Panc1 (cell line): ENCODE results near the gene DDX53. TPM values are rescaled to one million over a fixed set of nuclear protein-coding genes. Genes with fewer than 3 reads are reported as not detected.

Experiments
- ATAC-seq: fragments of 200-7000 bp; cut with Tn5 transposase; 2 replicates; pipeline ENCODE4 v1.9.1; 2020; ENCODE audit warnings: mild to moderate bottlenecking, moderate library complexity
- Bru-seq: library from RNA; stranded (reverse); fragments of 400-500 nt; gene quantifications from one replicate; lab custom pipeline; 2021; lab: Mats Ljungman, UMichigan
- BruChase-seq, 2 experiments: library from RNA; stranded (reverse); fragments of 400-500 nt; gene quantifications; one replicate each; lab custom pipeline; 2021; lab: Mats Ljungman, UMichigan
- BruUV-seq: library from RNA; stranded (reverse); fragments of 400-500 nt; replicated peaks from 2 replicates; lab custom pipeline; 2021; lab: Mats Ljungman, UMichigan
- CTCF ChIA-PET: fragments of 300-600 bp; sonication (Branson Sonifier 250); formaldehyde crosslinking; loops from one replicate; lab custom pipeline; 2022; ENCODE audit warnings: antibody characterized with exemption; lab: Charles Lee
- POLR2A ChIA-PET: fragments of 300-600 bp; sonication (Branson Sonifier 250); formaldehyde crosslinking; loops from one replicate; lab custom pipeline; 2022; ENCODE audit warnings: antibody characterized with exemption; lab: Charles Lee
- DNase-seq: peaks from one replicate; pipeline ENCODE4 v3.0.0-alpha.2; 2010; ENCODE audit warnings: low read depth, low spot score
- H3K27ac ChIP-seq: 2 replicates; pipeline ENCODE4 v1.5.1; 2011; ENCODE audit warnings: mild to moderate bottlenecking, low read length, inconsistent platforms
- H3K27me3 ChIP-seq: fragments of 200-500 bp; sonication (Bioruptor generic); 2 replicates; pipeline ENCODE4 v1.6.0; 2014; ENCODE audit warnings: low read length, inconsistent platforms; ENCODE audit not compliant: control insufficient read depth, insufficient read depth
- H3K36me3 ChIP-seq: fragments of 200-500 bp; sonication (Bioruptor generic); 2 replicates; pipeline ENCODE4 v1.5.1; 2014; ENCODE audit warnings: inconsistent platforms, mild to moderate bottlenecking, low read length, moderate library complexity; ENCODE audit not compliant: control insufficient read depth, insufficient read depth
- H3K4me1 ChIP-seq: 2 replicates; pipeline ENCODE4 v1.5.1; 2011; ENCODE audit warnings: inconsistent platforms, mild to moderate bottlenecking, low read length, moderate library complexity; ENCODE audit not compliant: control insufficient read depth, insufficient read depth
- H3K4me3 ChIP-seq, 2 experiments: 2 replicates each; pipeline ENCODE4 v1.5.1; 2011 to 2012; ENCODE audit warnings: low read depth in 2 of 2, low read length in 2 of 2, mild to moderate bottlenecking in 2 of 2, inconsistent platforms in 1 of 2, moderate library complexity in 1 of 2
- H3K9me3 ChIP-seq: fragments of 200-500 bp; sonication (Bioruptor generic); 2 replicates; pipeline ENCODE4 v1.5.1; 2014; ENCODE audit warnings: low read depth, mild to moderate bottlenecking, inconsistent platforms, low read length, moderate library complexity; ENCODE audit not compliant: control insufficient read depth, insufficient read depth
- CTCF ChIP-seq: fragments of 450-650 bp; IDR thresholded peaks from 2 replicates; pipeline ENCODE4 v1.5.1; 2017; ENCODE audit warnings: mild to moderate bottlenecking
- POLR2AphosphoS5 ChIP-seq: IDR thresholded peaks from 2 replicates; pipeline ENCODE4 v1.6.1; 2012; ENCODE audit warnings: mild to moderate bottlenecking, low read depth, low read length, moderate library complexity
- SIN3A ChIP-seq: IDR thresholded peaks from 2 replicates; pipeline ENCODE4 v1.6.1; 2012; ENCODE audit warnings: low read depth, mild to moderate bottlenecking, low read length, moderate library complexity, borderline replicate concordance; ENCODE audit not compliant: insufficient read depth
- TCF7L2 ChIP-seq: IDR thresholded peaks from 2 replicates; pipeline ENCODE4 v1.6.1; 2011; ENCODE audit warnings: mild to moderate bottlenecking, low read depth, low read length, inconsistent platforms
- in situ Hi-C: cut with HindIII; loops from 2 replicates; pipeline ENCODE4 v1.10.0; 2016; ENCODE audit warnings: low sequenced_read_pairs, low pct_unique_long_range_greater_than_20kb
- intact Hi-C: fragments of 100-400 bp; cut with micrococcal nuclease; formaldehyde crosslinking; loops from one replicate; pipeline ENCODE4 v1.10.0; 2022; ENCODE audit not compliant: unreplicated experiment
- long read RNA-seq: library from polyadenylated mRNA; unstranded; transcript quantifications from one replicate; pipeline ENCODE4 v2.0.0, GENCODE V29; 2021; ENCODE audit not compliant: unreplicated experiment
- polyA plus RNA-seq: library from polyadenylated mRNA; unstranded; fragments of >200 nt; gene quantifications from one replicate; pipeline ENCODE4 v1.2.1, GENCODE V29; 2012; ENCODE audit warnings: missing spikeins; ENCODE audit not compliant: insufficient read length
- total RNA-seq: library from RNA; stranded (reverse); gene quantifications from one replicate; pipeline ENCODE4 v1.2.1, GENCODE V29; 2021; ENCODE audit not compliant: unreplicated experiment
- TF ChIP-seq, protein P1 (sequence below), 2 experiments: IDR thresholded peaks; 2 replicates each; pipeline ENCODE4 v1.6.1; 2011 to 2012; ENCODE audit warnings: low read depth in 2 of 2, control low read depth in 1 of 2, low read length in 1 of 2, mild to moderate bottlenecking in 1 of 2, moderate library complexity in 1 of 2; ENCODE audit not compliant: insufficient read depth in 1 of 2

DDX53 gene
- total RNA-seq (not detected), Bru-seq, nascent RNA (not detected), BruChase-seq, experiment 1, labeled RNA remaining after a 2-hour chase (not detected), BruChase-seq, experiment 2, labeled RNA remaining after a 6-hour chase (not detected)
- not detected for polyA plus RNA-seq
- long read RNA-seq, result 0 reads

GRCh38 chrX:22999696-23000223 is at the start of gene DDX53:
Gene DDX53, plus strand, starts transcription at chrX:22999960. Its CDS starts 98 bp downstream, at chrX:23000058.
- Histone ChIP-seq H3K36me3 (no peaks in the 10 kb centered on the region), H3K9me3 (no peaks in the 10 kb centered on the region), H3K4me1 (no peaks in the 10 kb centered on the region), H3K27ac (no peak within 1 kb of the TSS), H3K27me3 (no peaks in the 10 kb centered on the region), H3K4me3 (no peak within 1 kb of the TSS)
- ChIA-PET CTCF (no interaction called here), POLR2A (no interaction called here)
- intact Hi-C loops, result no loop called here
- ATAC-seq, result no peak
- in situ Hi-C loops, result no loop called here
- no peak for DNase-seq
- BruUV-seq, result no TSS peak
- no peak for TF ChIP-seq SIN3A
- TF ChIP-seq TCF7L2, result no peak
- TF ChIP-seq, protein P1, sequence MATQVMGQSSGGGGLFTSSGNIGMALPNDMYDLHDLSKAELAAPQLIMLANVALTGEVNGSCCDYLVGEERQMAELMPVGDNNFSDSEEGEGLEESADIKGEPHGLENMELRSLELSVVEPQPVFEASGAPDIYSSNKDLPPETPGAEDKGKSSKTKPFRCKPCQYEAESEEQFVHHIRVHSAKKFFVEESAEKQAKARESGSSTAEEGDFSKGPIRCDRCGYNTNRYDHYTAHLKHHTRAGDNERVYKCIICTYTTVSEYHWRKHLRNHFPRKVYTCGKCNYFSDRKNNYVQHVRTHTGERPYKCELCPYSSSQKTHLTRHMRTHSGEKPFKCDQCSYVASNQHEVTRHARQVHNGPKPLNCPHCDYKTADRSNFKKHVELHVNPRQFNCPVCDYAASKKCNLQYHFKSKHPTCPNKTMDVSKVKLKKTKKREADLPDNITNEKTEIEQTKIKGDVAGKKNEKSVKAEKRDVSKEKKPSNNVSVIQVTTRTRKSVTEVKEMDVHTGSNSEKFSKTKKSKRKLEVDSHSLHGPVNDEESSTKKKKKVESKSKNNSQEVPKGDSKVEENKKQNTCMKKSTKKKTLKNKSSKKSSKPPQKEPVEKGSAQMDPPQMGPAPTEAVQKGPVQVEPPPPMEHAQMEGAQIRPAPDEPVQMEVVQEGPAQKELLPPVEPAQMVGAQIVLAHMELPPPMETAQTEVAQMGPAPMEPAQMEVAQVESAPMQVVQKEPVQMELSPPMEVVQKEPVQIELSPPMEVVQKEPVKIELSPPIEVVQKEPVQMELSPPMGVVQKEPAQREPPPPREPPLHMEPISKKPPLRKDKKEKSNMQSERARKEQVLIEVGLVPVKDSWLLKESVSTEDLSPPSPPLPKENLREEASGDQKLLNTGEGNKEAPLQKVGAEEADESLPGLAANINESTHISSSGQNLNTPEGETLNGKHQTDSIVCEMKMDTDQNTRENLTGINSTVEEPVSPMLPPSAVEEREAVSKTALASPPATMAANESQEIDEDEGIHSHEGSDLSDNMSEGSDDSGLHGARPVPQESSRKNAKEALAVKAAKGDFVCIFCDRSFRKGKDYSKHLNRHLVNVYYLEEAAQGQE (IDR thresholded peaks at IDR 0.05; ENCODE audit: insufficient read depth in 1 of 2, low read depth in 2 of 2, low read length in 1 of 2), result no peak
- no peak for TF ChIP-seq POLR2AphosphoS5
- no peak for TF ChIP-seq CTCF

DNA sequence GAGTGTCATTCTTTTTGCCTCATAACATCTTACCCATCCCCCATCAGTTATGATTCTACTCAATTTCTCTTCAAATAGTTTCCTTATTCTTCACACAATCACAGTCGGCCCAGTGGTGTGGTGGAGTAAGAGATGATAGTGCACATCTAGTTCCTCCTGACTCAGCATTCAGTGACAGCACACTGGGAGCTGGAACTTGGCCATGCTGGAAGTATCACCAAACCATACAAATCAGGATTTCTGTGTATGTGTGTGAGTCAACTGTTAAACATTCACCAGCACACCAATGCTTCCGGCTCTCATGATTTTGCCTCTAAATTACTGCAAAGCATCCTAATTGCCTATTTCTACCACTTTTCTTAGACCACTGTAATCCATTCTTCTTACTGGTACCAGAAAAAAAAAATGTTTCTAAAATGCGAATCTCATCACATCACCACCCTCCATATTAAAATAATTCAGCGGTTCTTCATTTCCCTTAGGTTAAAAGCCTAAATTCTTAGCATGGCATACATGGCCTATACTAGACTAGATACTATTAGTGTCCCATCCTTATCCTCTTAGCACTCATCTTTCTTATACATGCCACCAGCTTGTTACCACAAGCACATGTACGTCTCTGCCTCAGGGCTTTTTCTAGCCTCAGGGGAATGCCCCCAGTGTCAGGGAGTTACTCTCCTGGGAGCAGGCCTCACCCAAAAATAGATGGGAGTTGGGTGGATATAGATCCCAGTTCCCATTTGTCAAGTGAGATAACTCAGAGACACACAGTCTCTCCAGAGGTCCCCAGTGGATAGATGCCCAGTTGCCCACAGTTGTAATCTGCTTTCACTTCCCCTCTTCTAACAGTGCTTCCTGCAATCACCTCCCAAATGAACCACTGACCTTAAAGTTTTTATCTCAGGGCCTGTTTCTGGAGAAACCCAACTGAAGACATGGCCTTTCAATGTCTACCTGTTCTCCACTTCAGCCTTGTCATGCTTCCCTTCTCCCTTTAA is 49.2 kb upstream of the DDX53 start:
- ChIA-PET POLR2A (no interaction called here), CTCF (no interaction called here)
- H3K27ac ChIP-seq, result no peak overlapping the region
- H3K4me3 ChIP-seq, result no peak overlapping the region
- in situ Hi-C loops (no loop called here), intact Hi-C loops (no loop called here)
- no peaks in the 10 kb centered on the region for H3K9me3 ChIP-seq
- DNase-seq (no peak), ATAC-seq (no peak)
- BruUV-seq, result no TSS peak
- no peaks in the 10 kb centered on the region for H3K27me3 ChIP-seq
- TF ChIP-seq SIN3A (no peak), CTCF (no peak), POLR2AphosphoS5 (no peak), TCF7L2 (no peak)
- TF ChIP-seq, protein P1 (IDR thresholded peaks at IDR 0.05; ENCODE audit: insufficient read depth in 1 of 2, low read depth in 2 of 2, low read length in 1 of 2), result no peak
- no peaks in the 10 kb centered on the region for H3K36me3 ChIP-seq
- no peaks in the 10 kb centered on the region for H3K4me1 ChIP-seq
